ENCODE results near the gene SNAPC4. TPM values are rescaled to one million over a fixed set of nuclear protein-coding genes. Genes with fewer than 3 reads are reported as not detected.

Gene SNAPC4
- total and polyA plus RNA-seq, 2 of the 8 experiments (the other 6 are each of a cell fraction or from before 2014, with no cell fraction given), result 6.9 to 18.1 TPM

- no peak overlapping the region for H2BK5ac ChIP-seq (ENCODE audit: low read depth, low read length)
- peaks cover 5 to 7% of the 10 kb centered on the region in 2 experiments for H4K20me1 ChIP-seq (replicated peaks in 1 of 2; ENCODE audit: control insufficient read depth in 1 of 2, insufficient read depth in 2 of 2, low read length in 2 of 2)
- no peak overlapping the region for H2AK5ac ChIP-seq (ENCODE audit: low read depth, low read length)
- FAIRE-seq (no peak), DNase-seq (ENCODE audit: low read depth in 1 of 2, low spot score in 2 of 2) (no peak)
- H4K5ac ChIP-seq (ENCODE audit: insufficient read length, low read depth, low read length), result no peak overlapping the region
- H2BK12ac ChIP-seq (ENCODE audit: low read depth, low read length), result no peak overlapping the region
- no peak overlapping the region for H3K27ac ChIP-seq (ENCODE audit: low read depth, low read length)
- no peak overlapping the region for H2BK15ac ChIP-seq (ENCODE audit: low read length)
- no peak overlapping the region for H3K4me2 ChIP-seq (ENCODE audit: insufficient read depth in 1 of 2, low read depth in 2 of 2, low read length in 2 of 2)
- H3K14ac ChIP-seq (ENCODE audit: insufficient read length), result no peak overlapping the region
- no peak overlapping the region for H3K4me3 ChIP-seq (ENCODE audit: extremely low read depth in 1 of 4, insufficient read depth in 2 of 4, low read depth in 3 of 4, low read length in 4 of 4)
- no peak overlapping the region for H3K18ac ChIP-seq (ENCODE audit: extremely low read depth, low read length)
- no peaks in the 10 kb centered on the region for H3K9me3 ChIP-seq (ENCODE audit: insufficient read depth in 2 of 2, low read depth in 1 of 2, low read length in 1 of 2)
- no peak overlapping the region for H4K8ac ChIP-seq (ENCODE audit: extremely low read depth, insufficient read depth, low read length)
- H4K91ac ChIP-seq (replicated peaks; ENCODE audit: insufficient read length, low read length), result no peak overlapping the region
- peaks cover 10% of the 10 kb centered on the region for H3K79me1 ChIP-seq (ENCODE audit: low read depth, low read length)
- POLR2A ChIA-PET (ENCODE audit: partially characterized antibody), result interaction anchor here (1.2 to 14.6 kb wide), 7 partner anchors 10 to 71 kb away, joined by 3 to 139 read pairs (median 6); partner anchors contain the start of gene DNLZ
- no peak overlapping the region for H2BK120ac ChIP-seq (replicated peaks; ENCODE audit: low read depth, low read length)
- no peak overlapping the region; a peak in 1 of 7 replicates for H3K9ac ChIP-seq (replicated peaks in 1 of 4; ENCODE audit: extremely low read depth in 1 of 4, low read depth in 3 of 4, low read length in 3 of 4)
- H3K56ac ChIP-seq (replicated peaks; ENCODE audit: insufficient read length, low read depth, low read length), result no peak overlapping the region
- WGBS, 2 experiments (ENCODE audit: extremely low coverage in 1 of 2, insufficient coverage in 1 of 2, insufficient read length in 1 of 2, insufficient replicate concordance in 2 of 2, low coverage in 1 of 2, low lambda C conversion rate in 2 of 2, missing lambda C conversion rate in 1 of 2), result 95% methylated on average over 32 of the region's 32 CpGs; no CpG with 5 or more reads in 1 of the 2 experiments
- no peak overlapping the region for H3K4ac ChIP-seq (replicated peaks; ENCODE audit: insufficient read length, low read depth, low read length)
- no peak overlapping the region for H2BK20ac ChIP-seq (ENCODE audit: low read length)
- no peak overlapping the region for H3K23ac ChIP-seq (ENCODE audit: insufficient read length)
- no peaks in the 10 kb centered on the region for H3K27me3 ChIP-seq (replicated peaks in 1 of 4; ENCODE audit: control insufficient read depth in 3 of 4, extremely low read depth in 1 of 4, insufficient read depth in 3 of 4, low read length in 3 of 4)
- H2AFZ ChIP-seq (ENCODE audit: low read length), result no peak overlapping the region
- H3K79me2 ChIP-seq (ENCODE audit: control insufficient read depth in 1 of 2, insufficient read depth in 2 of 2, low read length in 2 of 2), result peaks cover 0 to 15% of the 10 kb centered on the region in 2 experiments; a peak in 2 of 4 replicates
- peaks cover under 1% of the 10 kb centered on the region; the same call in 1 of the 2 replicates for H3K23me2 ChIP-seq (ENCODE audit: low read depth, low read length)
- CTCF ChIA-PET (ENCODE audit: partially characterized antibody), result interaction anchor here (0.7 to 1.4 kb wide), 5 partner anchors 9 to 113 kb away, joined by 3 read pairs; no protein-coding TSS in a partner anchor
- peaks cover 0 to 2% (median 0%) of the 10 kb centered on the region in 4 experiments; a peak in 2 of 7 replicates for H3K4me1 ChIP-seq (replicated peaks in 1 of 4; ENCODE audit: control insufficient read depth in 3 of 4, insufficient read depth in 4 of 4, low read length in 3 of 4)
- H3K36me3 ChIP-seq (ENCODE audit: control insufficient read depth in 2 of 4, insufficient read depth in 4 of 4, low read length in 3 of 4), result peaks cover 14 to 53% (median 36%) of the 10 kb centered on the region in 4 experiments; a peak in 7 of 8 replicates
- TF ChIP-seq EP300 (IDR thresholded peaks at IDR 0.05; ENCODE audit: borderline replicate concordance in 1 of 2, low read depth in 2 of 2, low read length in 2 of 2), result no peak
- TF ChIP-seq BCL11A (IDR thresholded peaks at IDR 0.05; ENCODE audit: low read depth in 2 of 2, low read length in 2 of 2), result no peak
- no peak for TF ChIP-seq GABPA (IDR thresholded peaks at IDR 0.05; ENCODE audit: borderline replicate concordance, insufficient read depth, low read length)
- TF ChIP-seq ZNF274 (IDR thresholded peaks at IDR 0.05; ENCODE audit: borderline replicate concordance, extremely low read depth, low read length), result no peak
- no peak for TF ChIP-seq CREB1 (IDR thresholded peaks at IDR 0.05)
- no peak for TF ChIP-seq RXRA (IDR thresholded peaks at IDR 0.05; ENCODE audit: insufficient read depth, low read depth, low read length)
- no peak for TF ChIP-seq PHF8 (conservative IDR thresholded peaks at IDR 0.05; ENCODE audit: low read depth, low read length)
- no peak for TF ChIP-seq SIRT6 (IDR thresholded peaks at IDR 0.05; ENCODE audit: low read length)
- no peak for TF ChIP-seq FOSL1 (IDR thresholded peaks at IDR 0.05; ENCODE audit: insufficient read depth, low read depth, low read length)
These were observed 4.2 kb upstream of the SNAPC4 start for GRCh38 chr9:136403915-136404800.
